Measurements from ENCODE around the gene PGAP6. TPM values are rescaled to one million over a fixed set of nuclear protein-coding genes. Genes with fewer than 3 reads are reported as not detected.

PGAP6 gene
- 84.4 and 129 TPM in 2 replicates for total RNA-seq

GRCh38 chr16:381789-382717, at the start of gene PGAP6:
Gene PGAP6 (minus strand): TSS chr16:381978. CDS start chr16:381821, 157 bp downstream.

DNA sequence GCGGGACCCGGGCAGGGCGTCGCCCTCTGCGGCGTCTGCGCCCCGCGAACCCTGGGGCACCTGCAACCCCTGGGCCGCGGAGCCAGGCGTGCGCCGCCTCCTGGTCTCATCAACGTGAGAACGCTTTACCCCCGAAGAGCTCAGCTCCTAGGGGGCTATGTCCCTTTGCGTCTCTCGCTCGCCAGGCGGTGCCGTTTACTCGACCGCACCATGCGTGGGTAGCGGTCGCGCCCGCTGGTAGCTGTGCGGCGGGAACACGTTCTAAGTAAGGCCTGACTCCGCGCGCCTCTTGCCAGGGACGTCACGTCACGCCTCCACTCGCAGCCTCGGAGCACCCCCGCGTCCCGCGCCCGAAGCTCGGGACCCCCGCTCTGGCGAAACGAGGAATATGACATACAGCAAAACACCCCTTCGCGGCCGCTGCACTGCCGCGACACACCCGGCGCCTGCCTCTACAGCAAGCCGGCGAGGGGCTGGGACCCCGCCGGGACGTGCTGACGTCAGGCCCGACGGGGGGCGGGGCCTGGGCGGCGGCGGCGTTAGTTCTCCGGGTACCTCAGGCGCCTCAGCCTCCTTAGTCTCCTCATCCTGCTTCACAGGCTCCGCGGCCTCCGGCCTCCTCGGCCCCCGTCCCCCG, 43.4 kb upstream of the PGAP6 start, which contains the start of gene RAB11FIP3:
Gene RAB11FIP3 (plus strand): TSS at position 568 of the 637 bp plus-strand sequence. CDS start 358 bp downstream, outside the sequence.

GRCh38 chr16:401468-402348, 19.9 kb upstream of the PGAP6 start, which contains the start of gene DECR2:
Gene DECR2 (plus strand): TSS chr16:401885. CDS start chr16:401964, 79 bp downstream.

GRCh38 chr16:397135-397661, 15.4 kb upstream of the PGAP6 start, which contains the start of gene NME4:
Gene NME4 (plus strand): TSS chr16:397199. CDS start chr16:397223, 24 bp downstream.

DNA sequence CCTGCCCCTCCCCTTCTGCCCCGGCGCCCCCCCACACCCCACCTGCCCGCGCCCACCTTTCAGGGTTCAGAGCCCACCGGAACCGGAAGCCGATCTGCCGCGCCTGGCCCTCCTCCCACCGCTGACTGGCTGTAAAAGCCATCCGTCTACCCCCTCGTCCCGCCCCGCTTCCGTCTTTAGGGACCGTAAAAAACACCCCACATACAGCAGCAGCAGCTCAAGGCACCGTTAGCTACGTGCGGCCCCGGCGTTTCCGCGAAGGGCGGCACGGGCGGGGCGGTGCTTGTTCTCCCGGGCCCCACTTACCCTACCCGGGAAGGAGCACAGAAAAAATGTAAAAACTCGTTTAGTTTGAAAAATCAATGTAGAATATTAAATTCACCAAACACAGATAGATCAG, 11.3 kb downstream of the PGAP6 start, which contains the start of gene MRPL28:
Gene MRPL28 (minus strand): TSS at position 96 of the 400 bp plus-strand sequence. CDS start 320 bp downstream, outside the sequence.

DNA sequence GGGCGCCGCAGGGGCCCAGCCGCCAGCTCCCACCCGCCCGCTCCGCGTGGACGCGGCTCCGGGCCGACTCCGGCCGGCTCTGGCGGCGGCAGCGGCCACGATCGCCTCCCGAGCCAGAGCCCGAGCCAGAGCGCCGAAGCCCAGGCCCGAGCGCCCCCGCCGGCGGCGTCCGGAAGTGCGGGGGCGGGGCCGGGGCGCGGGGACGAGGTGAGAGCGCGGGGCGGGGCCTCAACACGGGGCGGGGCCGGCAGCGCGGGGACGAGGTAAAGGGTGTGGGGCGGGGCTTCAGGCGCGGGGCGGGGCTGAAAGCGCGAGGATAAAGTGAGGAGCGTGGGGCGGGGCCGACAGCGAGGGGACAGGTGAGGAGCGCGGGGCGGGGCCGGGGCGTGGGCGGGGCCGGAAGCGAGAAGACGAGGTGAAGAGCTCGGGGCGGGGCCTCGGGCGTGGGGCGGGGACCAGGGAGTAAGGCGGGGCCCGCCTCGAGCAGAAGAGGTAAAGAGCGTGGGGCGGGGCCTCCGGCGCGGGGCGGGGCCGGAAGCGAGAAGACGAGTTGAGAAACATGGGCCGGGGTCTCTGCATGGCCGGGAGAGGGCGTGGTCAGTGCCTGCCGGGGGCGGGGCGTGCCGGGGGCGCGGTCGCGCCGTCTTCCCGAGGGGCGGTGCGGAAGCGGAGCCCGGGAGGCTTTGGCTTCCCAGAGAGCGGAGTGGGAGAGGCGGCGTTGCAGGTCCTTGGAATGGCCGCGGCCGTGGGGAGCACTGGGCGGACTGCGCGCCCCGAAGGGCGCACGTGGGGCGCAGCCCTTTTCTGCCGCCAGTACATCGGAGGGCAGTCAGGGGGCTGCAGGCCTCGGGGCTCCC, 29.0 kb downstream of the PGAP6 start, which contains the start of gene AXIN1:
Gene AXIN1 (minus strand): TSS at position 177 of the 857 bp plus-strand sequence. CDS start 5,698 bp downstream, outside the sequence.

Other genes with a start within 250 kb of the PGAP6 start
- gene NPRL3, start 243.3 kb downstream of the PGAP6 start, total RNA-seq, result 13.5 and 14.7 TPM in 2 replicates
- gene HBZ, start 229.3 kb downstream of the PGAP6 start, total RNA-seq, result not detected in 2 replicates
- gene HBM, start 216.0 kb downstream of the PGAP6 start, total RNA-seq, result not detected in 2 replicates
- not detected in 2 replicates for gene HBA2, start 209.1 kb downstream of the PGAP6 start, total RNA-seq
- gene HBA1, start 205.3 kb downstream of the PGAP6 start, total RNA-seq, result not detected in 2 replicates
- gene HBQ1, start 201.5 kb downstream of the PGAP6 start, total RNA-seq, result 1.1 and 1.3 TPM in 2 replicates
- 42.5 and 45.9 TPM in 2 replicates for gene LUC7L, start 152.5 kb downstream of the PGAP6 start, total RNA-seq
- 83.6 and 104 TPM in 2 replicates for gene FAM234A, start 147.2 kb downstream of the PGAP6 start, total RNA-seq
- gene RGS11, start 106.0 kb downstream of the PGAP6 start, total RNA-seq, result 1.7 and 2.9 TPM in 2 replicates
- 0.57 and 2.3 TPM in 2 replicates for gene ARHGDIG, start 101.4 kb downstream of the PGAP6 start, total RNA-seq
- gene PDIA2, start 98.8 kb downstream of the PGAP6 start, total RNA-seq, result 0.65 TPM in 1 of 2 replicates, not detected in the other
- 23.2 and 25.1 TPM in 2 replicates for gene AXIN1, start 29.3 kb downstream of the PGAP6 start, total RNA-seq
- 91.2 and 127 TPM in 2 replicates for gene MRPL28, start 11.4 kb downstream of the PGAP6 start, total RNA-seq
- 99.6 and 146 TPM in 2 replicates for gene NME4, start 15.2 kb upstream of the PGAP6 start, total RNA-seq
- 19.0 and 21.2 TPM in 2 replicates for gene DECR2, start 19.9 kb upstream of the PGAP6 start, total RNA-seq
- 27.4 and 37.9 TPM in 2 replicates for gene RAB11FIP3, start 43.7 kb upstream of the PGAP6 start, total RNA-seq
- 56.2 and 61.2 TPM in 2 replicates for gene CAPN15, start 145.7 kb upstream of the PGAP6 start, total RNA-seq
- gene PRR35, start 178.4 kb upstream of the PGAP6 start, total RNA-seq, result not detected in 2 replicates
- gene NHLRC4, start 185.0 kb upstream of the PGAP6 start, total RNA-seq, result 2.4 and 2.9 TPM in 2 replicates
- 28.4 and 45.1 TPM in 2 replicates for gene PIGQ, start 188.0 kb upstream of the PGAP6 start, total RNA-seq
- gene RAB40C, start 208.1 kb upstream of the PGAP6 start, total RNA-seq, result 15.0 and 17.0 TPM in 2 replicates
- under 0.01 and 0.19 TPM in 2 replicates for gene WFIKKN1, start 249.0 kb upstream of the PGAP6 start, total RNA-seq